Measurements from ENCODE around the gene PRDX5.

PRDX5 gene

DNA sequence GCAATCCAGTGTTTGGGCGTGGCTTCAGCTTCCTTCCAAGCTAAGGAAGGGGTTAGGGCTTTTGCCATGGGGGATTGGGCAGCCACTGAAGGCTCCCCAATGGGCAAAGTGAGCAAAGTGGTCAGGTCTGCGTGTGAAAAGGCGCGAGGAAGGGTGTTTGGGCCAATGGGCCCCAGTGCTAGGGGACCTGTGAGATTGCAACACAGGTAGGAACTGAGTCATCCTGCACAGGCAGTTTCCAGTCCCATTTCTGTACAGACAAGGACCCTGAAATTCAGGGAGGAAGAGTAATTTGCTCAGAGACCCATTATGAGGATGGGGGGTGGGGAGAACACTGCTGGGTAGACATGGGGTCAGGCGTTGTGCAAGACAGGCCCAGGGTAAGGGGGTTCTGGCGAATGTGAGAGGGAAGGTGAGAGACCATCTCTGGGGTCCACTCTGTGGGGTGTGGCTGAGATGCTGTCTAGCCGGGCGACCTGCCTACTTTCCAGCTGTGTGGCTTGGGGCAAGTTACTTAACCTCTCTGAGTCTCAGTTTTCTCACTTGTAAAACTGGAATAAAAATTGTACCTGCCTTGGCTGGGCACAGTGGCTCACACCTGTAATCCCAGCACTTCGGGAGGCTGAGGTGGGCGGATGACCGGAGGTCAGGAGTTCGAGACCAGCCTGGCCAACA, 29.4 kb downstream of the PRDX5 start:
- DNase-seq (ENCODE audit: low spot score), result no peak

GRCh38 chr11:64348383-64349024, 30.6 kb downstream of the PRDX5 start:
- DNase-seq (ENCODE audit: low spot score), result no peak

- no peak for DNase-seq (ENCODE audit: low spot score)
Observed at GRCh38 chr11:64349025-64349387, 31.1 kb downstream of the PRDX5 start.

DNA sequence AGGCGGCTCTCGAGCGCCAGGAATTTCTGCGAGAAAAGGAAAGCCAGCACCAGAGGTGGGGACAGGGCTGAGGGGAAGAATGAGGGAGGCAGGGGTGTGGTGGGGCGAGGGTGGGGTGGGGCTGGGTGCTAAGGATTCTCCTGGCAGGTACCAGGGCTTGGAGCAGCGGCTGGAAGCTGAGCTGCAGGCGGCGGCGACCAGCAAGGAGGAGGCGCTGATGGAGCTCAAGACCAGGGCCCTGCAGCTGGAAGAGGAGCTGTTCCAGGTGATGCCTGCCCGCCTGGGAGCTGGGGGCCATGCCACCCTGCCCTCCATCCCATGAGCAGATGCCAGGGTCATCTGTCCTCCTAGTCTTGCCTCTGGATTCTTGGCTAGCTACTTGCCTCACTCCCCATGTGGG, 31.5 kb downstream of the PRDX5 start:
- no peak for DNase-seq (ENCODE audit: low spot score)

- DNase-seq (ENCODE audit: low spot score), result no peak
Observed at GRCh38 chr11:64351136-64351631, 33.3 kb downstream of the PRDX5 start.

GRCh38 chr11:64352099-64352994, 34.4 kb downstream of the PRDX5 start:
- DNase-seq (ENCODE audit: low spot score), result no peak

- no peak for DNase-seq (ENCODE audit: low spot score)
Observed at GRCh38 chr11:64352995-64353714, 35.2 kb downstream of the PRDX5 start.

GRCh38 chr11:64353715-64354506, 36.0 kb downstream of the PRDX5 start:
- DNase-seq (ENCODE audit: low spot score), result no peak

- peak; percentile 75 for DNase-seq (ENCODE audit: low spot score)
Observed at GRCh38 chr11:64355078-64355940, 37.4 kb downstream of the PRDX5 start.

- DNase-seq (ENCODE audit: low spot score), result no peak
Observed at GRCh38 chr11:64356498-64357411, 38.8 kb downstream of the PRDX5 start.

DNA sequence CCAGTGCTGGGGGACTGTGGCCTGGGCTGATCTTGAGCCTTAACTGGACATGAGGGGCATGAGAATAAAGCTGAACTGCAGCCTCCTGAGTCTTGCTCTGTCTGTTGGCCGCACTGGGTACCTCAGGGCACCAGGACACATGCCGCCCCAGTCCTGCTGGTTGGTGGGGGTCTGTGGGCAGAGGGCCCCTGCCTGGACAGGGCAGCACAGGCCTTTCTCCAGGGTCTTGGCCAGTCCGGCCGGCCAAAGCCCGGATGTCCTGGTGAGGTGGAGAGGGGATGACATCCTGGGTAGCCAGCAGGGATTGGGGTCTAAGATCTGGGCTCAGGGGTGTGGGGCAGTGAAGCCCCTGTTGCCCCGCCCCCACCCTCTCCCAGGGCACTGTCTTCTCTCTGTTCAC, 39.5 kb downstream of the PRDX5 start:
- DNase-seq (ENCODE audit: low spot score), result no peak

DNA sequence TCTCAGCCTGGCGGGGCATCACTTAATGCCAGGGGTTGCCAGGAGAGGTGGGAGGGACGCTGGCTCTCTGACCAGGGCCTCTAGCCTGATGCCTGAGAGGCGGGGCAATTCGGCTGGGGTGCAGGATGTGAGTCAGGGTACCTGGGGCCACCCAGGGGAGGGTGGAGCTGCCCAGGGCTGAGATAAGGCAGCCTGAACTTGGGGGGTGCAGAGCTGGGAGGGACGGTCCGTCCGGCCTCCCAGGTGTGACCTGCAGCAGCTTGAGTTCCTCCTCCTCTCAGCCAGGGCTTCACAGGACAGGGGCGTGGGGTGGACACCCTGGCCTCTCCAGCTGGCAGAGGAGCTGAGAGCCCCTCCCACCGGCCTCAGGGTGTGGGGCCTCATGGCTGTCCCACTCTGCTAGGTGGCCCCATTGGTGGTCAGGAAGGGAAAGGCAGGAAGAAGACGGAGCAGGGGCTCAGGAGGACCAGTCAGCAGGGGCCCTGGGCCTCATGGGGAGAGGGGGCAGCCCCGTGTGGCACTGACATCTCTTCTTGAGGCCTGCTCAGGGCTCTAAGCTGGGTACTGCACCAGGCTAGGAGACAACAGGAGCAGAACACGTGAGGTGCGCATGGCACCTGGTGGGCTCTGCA, 40.1 kb downstream of the PRDX5 start:
- DNase-seq (ENCODE audit: low spot score), result no peak

DNA sequence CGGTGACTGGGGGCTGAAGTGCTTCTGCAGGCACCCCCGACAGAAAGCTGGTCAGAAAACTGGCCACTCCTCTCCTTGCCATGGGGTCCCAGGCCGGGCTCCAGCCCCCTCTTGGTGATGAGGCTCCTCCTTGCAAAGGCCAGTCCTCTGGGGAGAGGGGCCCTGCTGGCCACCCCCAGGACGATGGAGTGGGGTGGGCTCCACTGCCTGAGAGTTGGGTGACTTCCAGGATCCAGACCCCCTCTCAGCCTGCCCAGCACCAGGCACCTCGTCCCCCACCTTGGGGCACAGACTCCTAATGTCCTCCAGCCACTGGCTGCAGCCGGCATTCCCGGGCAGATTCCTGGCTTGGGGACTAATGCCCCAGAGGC, 40.6 kb downstream of the PRDX5 start:
- no peak for DNase-seq (ENCODE audit: low spot score)

DNA sequence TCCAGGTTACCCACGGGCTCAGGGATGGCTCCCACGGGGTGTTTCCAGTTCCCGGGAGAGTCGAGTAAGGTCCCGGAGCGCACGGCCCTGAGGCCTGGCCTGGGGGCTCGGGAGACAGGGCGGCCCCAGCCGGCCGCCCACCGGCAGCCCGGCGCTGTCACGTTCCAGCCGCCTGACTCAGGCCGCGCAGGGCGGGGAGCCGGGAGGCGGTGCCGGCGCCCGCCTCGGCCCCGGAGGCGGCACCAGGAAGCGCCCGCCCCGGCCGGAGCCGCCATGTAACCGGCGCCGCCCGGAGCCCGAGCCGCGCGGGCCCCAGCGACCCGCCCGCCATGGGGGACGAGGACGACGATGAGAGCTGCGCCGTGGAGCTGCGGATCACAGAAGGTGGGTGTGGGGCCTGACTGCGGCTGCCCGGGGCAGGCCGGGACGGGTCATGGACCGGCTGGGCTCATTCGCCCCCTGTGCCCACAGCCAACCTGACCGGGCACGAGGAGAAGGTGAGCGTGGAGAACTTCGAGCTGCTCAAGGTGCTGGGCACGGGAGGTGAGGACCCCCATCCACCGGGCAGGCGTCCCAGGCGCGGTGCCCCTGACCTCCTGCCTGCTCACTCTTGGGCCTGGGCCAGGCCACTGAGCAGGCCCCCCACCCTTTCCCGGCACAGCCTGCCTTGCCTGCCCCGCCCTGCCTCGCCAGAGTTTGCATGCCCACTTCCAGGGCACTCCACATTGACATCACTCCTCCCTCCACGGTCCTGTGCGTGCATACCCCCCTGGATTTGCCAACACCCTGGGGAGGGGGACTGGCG, 41.2 kb downstream of the PRDX5 start, which contains the start of gene RPS6KA4:
TSS of gene RPS6KA4 (plus strand) at position 256 of the 805 bp plus-strand sequence. CDS start at position 330, 74 bp downstream.
- DNase-seq (ENCODE audit: low spot score), result peak; percentile 30

DNA sequence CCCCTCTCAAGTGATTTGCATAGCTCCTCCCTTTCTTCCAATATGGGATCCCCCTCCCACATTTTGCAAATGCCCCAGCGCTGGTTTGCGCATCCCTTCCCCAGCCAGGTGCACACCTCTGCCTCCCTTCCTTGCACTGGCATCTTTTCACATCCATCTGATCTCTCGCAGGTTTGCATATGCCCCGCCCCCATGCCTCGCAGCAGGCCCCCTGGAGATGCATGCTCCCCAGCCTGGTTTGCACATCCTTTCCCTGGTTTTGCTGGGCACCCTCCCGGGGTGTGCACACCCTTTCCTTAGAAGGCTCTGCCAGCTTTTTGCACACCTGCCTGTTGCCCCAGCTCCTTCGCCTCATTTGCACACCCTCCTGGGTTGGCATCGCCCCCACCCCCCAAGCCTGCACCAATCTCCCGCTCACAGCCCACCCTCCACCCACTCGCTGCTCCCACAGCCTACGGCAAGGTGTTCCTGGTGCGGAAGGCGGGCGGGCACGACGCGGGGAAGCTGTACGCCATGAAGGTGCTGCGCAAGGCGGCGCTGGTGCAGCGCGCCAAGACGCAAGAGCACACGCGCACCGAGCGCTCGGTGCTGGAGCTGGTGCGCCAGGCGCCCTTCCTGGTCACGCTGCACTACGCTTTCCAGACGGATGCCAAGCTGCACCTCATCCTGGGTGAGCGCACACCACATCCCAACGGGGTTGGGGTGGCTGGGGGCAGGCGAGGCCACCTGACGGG, 42.0 kb downstream of the PRDX5 start:
- no peak for DNase-seq (ENCODE audit: low spot score)

DNA sequence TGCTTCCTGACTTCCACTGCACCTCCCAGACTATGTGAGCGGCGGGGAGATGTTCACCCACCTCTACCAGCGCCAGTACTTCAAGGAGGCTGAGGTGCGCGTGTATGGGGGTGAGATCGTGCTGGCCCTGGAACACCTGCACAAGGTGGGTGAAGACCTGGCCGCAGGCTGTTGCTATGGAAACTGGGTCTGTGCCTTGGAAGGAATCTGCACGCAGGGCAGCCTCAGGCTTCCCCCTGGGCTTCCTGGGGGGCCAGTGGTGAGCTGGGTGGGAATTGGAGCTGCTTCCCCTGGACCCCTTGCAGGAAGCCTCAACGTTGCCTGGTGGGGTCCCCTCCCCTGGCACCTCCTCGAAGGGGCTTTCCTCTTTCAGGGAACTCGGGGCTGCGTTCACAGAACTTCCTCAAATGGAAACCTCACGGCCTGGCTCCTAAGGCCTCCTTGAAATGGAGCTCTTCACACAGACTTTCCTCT, 42.6 kb downstream of the PRDX5 start:
- DNase-seq (ENCODE audit: low spot score), result no peak

DNA sequence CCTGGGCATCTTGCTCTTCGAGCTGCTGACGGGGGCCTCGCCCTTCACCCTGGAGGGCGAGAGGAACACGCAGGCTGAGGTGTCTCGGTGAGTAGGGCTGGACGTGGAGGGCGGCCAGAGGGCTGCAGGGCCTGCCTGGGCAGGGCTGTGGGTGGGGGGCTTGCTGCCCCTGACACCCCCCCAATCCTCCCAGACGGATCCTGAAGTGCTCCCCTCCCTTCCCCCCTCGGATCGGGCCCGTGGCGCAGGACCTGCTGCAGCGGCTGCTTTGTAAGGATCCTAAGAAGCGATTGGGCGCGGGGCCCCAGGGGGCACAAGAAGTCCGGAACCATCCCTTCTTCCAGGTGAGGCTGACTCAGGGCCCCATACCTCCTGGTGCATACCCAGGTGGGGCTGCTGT, 43.7 kb downstream of the PRDX5 start:
- DNase-seq (ENCODE audit: low spot score), result no peak

Data from kidney capillary endothelial cell (primary cell).